Renal pelvis (tissue), 3 donors: ENCODE measurements around the gene CFAP52. TPM values are rescaled to one million over a fixed set of nuclear protein-coding genes. Genes with fewer than 3 reads are reported as not detected.

Experiments
- polyA plus RNA-seq, 3 donors: library from polyadenylated mRNA; unstranded; fragments of 120-200 nt; gene quantifications; one replicate each; pipeline ENCODE4 v1.2.1, GENCODE V29; 2013; ENCODE audit not compliant: insufficient read length in 3 of 3

The CFAP52 gene
- polyA plus RNA-seq, 3 donors = 2.7 to 5.3 (median 4.1) TPM

Other genes with a start within 250 kb of the CFAP52 start
- gene STX8, start 822 bp upstream of the CFAP52 start, polyA plus RNA-seq = 10 to 100 TPM; 53.9 to 66.2 (median 54.5) TPM
- gene USP43, start 68.9 kb downstream of the CFAP52 start, polyA plus RNA-seq = 10 to 100 TPM in 1 of 3 donors, 1 to 10 TPM in 2; 6.7 to 10.1 (median 8.9) TPM
- gene DHRS7C, start 214.9 kb downstream of the CFAP52 start, polyA plus RNA-seq = not detected
- gene GSG1L2, start 245.4 kb downstream of the CFAP52 start, polyA plus RNA-seq = not detected
- gene GLP2R, start 249.3 kb downstream of the CFAP52 start, polyA plus RNA-seq = not detected